K562 (cell line): Measurements from ENCODE around the gene CBLIF. TPM values are rescaled to one million over a fixed set of nuclear protein-coding genes. Genes with fewer than 3 reads are reported as not detected.
A peak's percentile ranks its signal among the peaks of the same experiment; 100 is the strongest.

Source experiments
- AFF4 ChIP-seq: sonication (generic); formaldehyde crosslinking; IDR thresholded peaks from 2 replicates; pipeline ENCODE4 v1.8.0; 2023; ENCODE audit warnings: mild to moderate bottlenecking, missing genetic modification reagents
- ARID3A ChIP-seq: IDR thresholded peaks from 2 replicates; pipeline ENCODE4 v1.6.1; 2012; ENCODE audit warnings: low read depth, low read length, improper control_type of control experiment, borderline replicate concordance
- BCLAF1 ChIP-seq, 2 experiments: fragments of 450-650 bp in 1 of 2; IDR thresholded peaks; 2 replicates each; pipeline ENCODE4 v1.6.1; 2011 to 2017; ENCODE audit warnings: low read depth in 2 of 2, antibody characterized with exemption in 1 of 2, borderline replicate concordance in 1 of 2, low read length in 1 of 2, mild to moderate bottlenecking in 1 of 2, mixed read lengths in 1 of 2; ENCODE audit not compliant: control insufficient read depth in 1 of 2
- FOXA3 ChIP-seq, 2 experiments: fragments of 450-650 bp in 1 of 2; sonication (generic) in 1 of 2; formaldehyde crosslinking; IDR thresholded peaks in 1 of 2; conservative IDR thresholded peaks in 1 of 2; 2 replicates each; pipeline versions ENCODE4 v1.4.0 to v1.8.0; 2020 to 2022; ENCODE audit warnings: mild to moderate bottlenecking in 2 of 2, missing genetic modification reagents in 1 of 2
- FOXM1 ChIP-seq, 2 experiments: fragments of 450-650 bp in 1 of 2; sonication (generic) in 1 of 2; formaldehyde crosslinking in 1 of 2; IDR thresholded peaks; 2 replicates each; pipeline versions ENCODE4 v1.6.1 to v1.9.0; 2017 to 2022; ENCODE audit warnings: low read depth in 2 of 2, mild to moderate bottlenecking in 2 of 2, missing genetic modification reagents in 1 of 2, moderate library complexity in 1 of 2
- GATAD2B ChIP-seq: fragments of 450-650 bp; IDR thresholded peaks from 2 replicates; pipeline ENCODE4 v1.6.1; 2017; ENCODE audit warnings: mild to moderate bottlenecking, borderline replicate concordance
- JUNB ChIP-seq: fragments of 450-650 bp; formaldehyde crosslinking; conservative IDR thresholded peaks from 2 replicates; pipeline ENCODE4 v1.4.0; 2020; ENCODE audit warnings: mild to moderate bottlenecking
- MYC ChIP-seq, 2 experiments: fragments of 250-450 bp in 1 of 2; sonication (Bioruptor Pico) in 1 of 2; IDR thresholded peaks; 2 replicates each; pipeline versions ENCODE4 v1.5.1 to v1.6.1; 2012 to 2021; ENCODE audit warnings: low read depth in 2 of 2, borderline replicate concordance in 1 of 2, improper control_type of control experiment in 1 of 2, low read length in 1 of 2, mild to moderate bottlenecking in 1 of 2, moderate library complexity in 1 of 2
- NFE2L1 ChIP-seq: fragments of 450-650 bp; IDR thresholded peaks from 2 replicates; pipeline ENCODE4 v1.6.1; 2016; ENCODE audit warnings: missing genetic modification characterization, low read depth, mild to moderate bottlenecking, missing compliant biosample characterization, moderate library complexity, borderline replicate concordance
- NFRKB ChIP-seq: fragments of 450-650 bp; IDR thresholded peaks from 2 replicates; pipeline ENCODE4 v1.6.1; 2016; ENCODE audit warnings: low read depth
- STAT5A ChIP-seq: IDR thresholded peaks from 2 replicates; pipeline ENCODE4 v1.6.1; 2012; ENCODE audit warnings: low read length, inconsistent platforms, borderline replicate concordance
- ZFP1 ChIP-seq: fragments of 450-650 bp; formaldehyde crosslinking; IDR thresholded peaks from 2 replicates; pipeline ENCODE4 v1.4.0; 2020; ENCODE audit warnings: mild to moderate bottlenecking, mixed read lengths
- ZNF140 ChIP-seq: fragments of 250-450 bp; sonication (Bioruptor Pico); IDR thresholded peaks from 2 replicates; pipeline ENCODE4 v1.8.0; 2021; ENCODE audit warnings: moderate library complexity, mild to moderate bottlenecking, inconsistent platforms
- ZNF175 ChIP-seq: fragments of 200-800 bp; sonication (Bioruptor generic); IDR thresholded peaks from 2 replicates; pipeline ENCODE4 v1.6.1; 2016; ENCODE audit warnings: low read depth, mild to moderate bottlenecking, missing genetic modification characterization, missing compliant biosample characterization
- polyA plus RNA-seq, 8 experiments: library from polyadenylated mRNA; depleted of rRNA in 4 of 8; stranded (reverse) in 5 of 8; unstranded in 3 of 8; fragments of >200 nt; fragmentation: Nextera tagmentation in 2 of 8; fragmentation: Illumina TruSeq in 1 of 8; extraction: Ambion mirVana in 2 of 8; extraction: Trizol in 1 of 8; gene quantifications; 2 replicates each; pipeline versions ENCODE4 v1.2.1 to v1.2.3, GENCODE V29; 2011 to 2014; ENCODE audit warnings: inconsistent platforms in 1 of 8, missing spikeins in 1 of 8
- total RNA-seq, 7 experiments: library from RNA; depleted of rRNA in 6 of 7; stranded (reverse); fragments of >200 nt in 6 of 7; fragmentation: Illumina TruSeq in 2 of 7; extraction: Trizol in 2 of 7; gene quantifications; 2 replicates each; pipeline versions ENCODE4 v1.2.1 to v1.2.3, GENCODE V29; 2011 to 2021; ENCODE audit warnings: low replicate concordance in 1 of 7

CBLIF gene
- total and polyA plus RNA-seq, 9 of the 15 experiments (the other 6 are each of a cell fraction or from before 2014, with no cell fraction given): 0.07 to 0.83 (median 0.54) TPM

- TF ChIP-seq BCLAF1 (IDR thresholded peaks at IDR 0.05; ENCODE audit: borderline replicate concordance in 1 of 2, control insufficient read depth in 1 of 2, low read depth in 2 of 2, low read length in 1 of 2) (0 out of 4 replicates have a peak, but pooled peaks of 1 of the 2 experiments have one; percentile 37), GATAD2B (peak; percentile 75; the same call in 1 of the 2 replicates), AFF4 (CRISPR knock-in tag) (no peak), ZFP1 (CRISPR knock-in tag) (no peak), STAT5A (peak; percentile 52; the same call in 1 of the 2 replicates), ZNF140 (CRISPR knock-in tag) (no peak), FOXA3 (CRISPR knock-in tag; conservative IDR thresholded peaks at IDR 0.05 in 1 of 2, IDR thresholded peaks at IDR 0.05 in 1 of 2) (peak; percentile 80 to 95; a peak in 3 of 4 replicates), ZNF175 (CRISPR knock-in tag) (no peak), ARID3A (peak; percentile 63; the same call in 1 of the 2 replicates), NFE2L1 (tag) (no peak), FOXM1 (IDR thresholded peaks at IDR 0.05; ENCODE audit: low read depth) (peak; percentile 35; the same call in 1 of the 2 replicates), FOXM1 (CRISPR knock-in tag; IDR thresholded peaks at IDR 0.05; ENCODE audit: low read depth) (no peak), JUNB (CRISPR knock-in tag) (no peak; the same call in 1 of the 2 replicates), MYC (IDR thresholded peaks at IDR 0.05; ENCODE audit: low read depth, low read length) (peak; percentile 33), MYC (CRISPR knock-in tag; IDR thresholded peaks at IDR 0.05; ENCODE audit: borderline replicate concordance, low read depth) (no peak), NFRKB (peak; percentile 80; the same call in 1 of the 2 replicates)
Observed at GRCh38 chr11:59857439-59858434, 12.4 kb upstream of the CBLIF start (continued).
